AG08396 (cell line): Measurements from ENCODE around the gene SEMA6B.

Experiments used
- DNase-seq: peaks from one replicate; pipeline ENCODE4 v3.0.0; 2012; ENCODE audit warnings: low spot score, mixed read lengths

The SEMA6B gene

GRCh38 chr19:4525563-4526002 lies 33.9 kb downstream of the SEMA6B start:
- no peak for DNase-seq

DNA sequence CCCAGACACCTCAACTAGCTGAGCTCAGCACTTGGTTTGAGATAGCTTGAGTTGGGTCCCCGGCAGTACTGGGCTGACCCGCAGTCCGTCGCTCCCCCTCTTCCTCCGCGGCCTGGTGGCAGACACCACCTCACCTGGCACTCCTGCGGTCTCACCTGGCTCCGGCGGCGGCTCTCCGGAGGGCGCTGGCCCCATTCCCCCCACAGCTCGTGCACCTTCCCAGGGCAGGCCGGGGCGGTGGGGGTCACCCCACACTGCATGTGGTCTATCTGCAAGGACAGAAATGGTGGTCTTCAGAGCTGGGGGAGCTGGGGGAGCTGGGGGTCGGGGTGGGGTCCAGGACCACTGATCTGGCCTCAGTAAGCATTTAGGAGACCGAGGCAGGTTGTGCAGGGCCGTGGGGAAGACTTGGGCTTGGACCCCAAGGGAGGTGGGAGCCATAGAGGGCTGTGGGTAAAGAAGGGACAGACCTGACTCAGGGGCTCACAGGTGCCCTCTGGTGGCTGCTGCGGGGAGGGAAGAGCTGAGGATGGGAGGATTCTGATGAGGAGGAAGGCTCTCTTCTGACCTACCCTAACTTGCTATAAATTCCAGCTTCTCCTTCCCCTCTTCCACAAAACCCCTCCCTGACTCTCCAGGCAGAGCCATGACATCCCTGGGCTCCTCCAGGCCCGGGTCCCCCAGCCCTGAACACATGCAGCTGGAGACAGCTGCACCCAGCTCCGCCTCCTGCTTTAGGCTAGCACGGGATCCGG lies 34.5 kb downstream of the SEMA6B start:
- DNase-seq: peak; percentile 78

DNA sequence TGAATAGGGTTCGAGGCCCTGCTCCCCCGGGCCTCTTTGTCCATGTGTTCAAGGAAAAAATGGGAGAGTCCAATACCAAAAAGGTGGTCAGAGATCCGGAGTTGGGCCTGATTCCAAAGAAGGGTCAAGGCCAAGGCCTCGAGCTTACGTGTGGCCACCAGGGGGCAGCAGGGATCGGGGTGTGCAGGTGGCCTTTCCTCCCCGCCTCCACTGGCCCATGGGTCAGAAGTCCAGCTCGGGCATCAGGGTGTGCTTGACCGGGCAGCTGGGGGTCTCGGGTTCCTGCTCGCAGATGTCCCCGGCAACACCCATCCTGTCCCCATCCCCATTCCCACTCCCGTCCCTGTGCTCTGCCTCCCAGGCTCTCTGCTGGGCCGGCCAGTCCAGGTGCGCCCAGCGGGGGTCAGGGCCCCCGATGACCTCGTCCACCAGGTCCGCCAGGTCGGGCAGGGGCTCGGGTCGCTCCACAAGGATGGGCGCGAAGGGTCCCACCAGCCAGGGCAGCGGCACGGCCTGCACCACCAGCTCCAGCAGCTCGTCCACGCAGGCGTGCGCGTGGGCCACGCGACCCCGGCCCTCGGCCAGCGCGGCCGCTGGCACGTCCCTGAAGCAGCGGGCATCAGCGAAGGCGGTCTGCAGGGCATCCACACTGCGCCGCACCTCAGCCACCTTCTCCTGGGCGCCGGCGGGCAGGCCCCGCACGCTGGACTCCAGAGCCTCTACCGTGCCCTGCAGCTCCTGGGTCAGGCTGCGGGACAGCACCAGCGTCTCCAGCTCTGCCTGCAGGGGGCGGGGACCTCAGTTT lies 36.0 kb downstream of the SEMA6B start:
- peak; percentile 75 for DNase-seq

DNA sequence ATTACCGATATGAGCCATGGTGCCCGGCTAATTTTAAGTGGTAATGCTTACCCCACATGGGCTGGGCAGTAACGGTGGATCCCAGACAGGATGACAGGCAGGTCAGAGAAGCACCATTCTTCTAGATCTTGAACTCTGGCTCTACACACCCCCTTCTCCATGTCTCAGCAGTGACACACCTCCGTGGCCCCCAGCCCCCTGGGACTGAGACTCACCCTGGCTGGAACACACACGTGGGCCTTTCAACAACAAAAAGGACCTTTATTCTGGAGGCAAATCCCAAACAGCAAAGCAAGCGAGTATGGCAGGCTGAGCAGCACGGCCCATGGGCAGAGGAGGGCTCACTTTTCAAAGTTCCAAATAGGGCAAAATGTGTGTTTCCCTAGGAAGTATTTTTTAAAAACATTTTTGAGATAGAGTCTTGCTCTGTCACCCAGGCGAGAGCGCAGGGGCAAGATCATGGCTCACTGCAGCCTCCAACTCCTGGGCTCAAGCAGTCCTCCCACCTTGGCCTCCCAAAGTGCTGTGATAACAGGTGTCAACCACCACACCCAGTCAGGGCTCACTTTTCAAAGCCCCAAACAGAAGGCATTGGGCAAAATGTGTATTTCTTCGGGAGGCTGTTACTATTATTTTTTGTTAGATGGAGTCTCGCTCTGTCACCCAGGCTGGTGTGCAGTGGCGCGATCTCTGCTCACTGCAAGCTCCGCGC lies 37.0 kb downstream of the SEMA6B start:
- no peak for DNase-seq

DNA sequence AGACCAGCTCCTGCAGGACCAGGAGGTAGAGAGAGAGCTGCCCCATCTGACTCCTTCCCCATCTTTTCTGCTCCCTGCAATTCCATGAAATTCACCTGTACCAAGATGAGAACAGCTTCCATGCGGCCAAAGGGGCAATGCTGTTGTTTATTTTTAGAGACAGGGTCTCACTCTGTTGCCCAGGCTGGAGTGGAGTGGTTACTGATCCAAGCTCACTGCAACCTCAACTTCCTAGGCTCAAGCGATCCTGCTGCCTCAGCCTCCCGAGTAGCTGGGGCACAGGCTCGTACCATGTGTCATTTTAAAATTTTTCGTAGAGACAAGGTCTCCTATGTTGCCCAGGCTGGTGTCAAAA lies 37.6 kb downstream of the SEMA6B start:
- DNase-seq: no peak

- no peak for DNase-seq
Observed at GRCh38 chr19:4521170-4521887, 38.2 kb downstream of the SEMA6B start.

- no peak for DNase-seq
Observed at GRCh38 chr19:4519521-4520277, 39.8 kb downstream of the SEMA6B start.

DNA sequence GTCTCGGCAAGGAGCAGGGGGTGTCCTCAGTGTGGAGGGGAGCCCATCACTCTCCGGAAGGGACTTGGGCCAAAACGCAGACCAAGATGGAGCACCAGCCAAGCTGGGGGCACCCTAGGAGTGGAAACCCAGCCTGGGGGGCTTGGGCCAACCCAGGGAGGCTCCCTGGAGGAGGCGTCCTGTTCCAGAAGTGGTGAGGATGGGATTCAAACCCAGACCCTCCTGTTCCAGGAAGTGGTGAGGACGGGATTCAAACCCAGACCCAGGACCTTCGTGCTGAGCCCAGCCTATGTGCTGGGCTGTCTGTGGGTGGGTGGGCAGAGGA lies 40.4 kb downstream of the SEMA6B start:
- DNase-seq: no peak

GRCh38 chr19:4518345-4519171 lies 40.9 kb downstream of the SEMA6B start, which contains the start of gene PLIN4:
Gene PLIN4 (minus strand): TSS chr19:4518486. CDS start chr19:4518272, 214 bp downstream.
- peak; percentile 56 for DNase-seq

DNA sequence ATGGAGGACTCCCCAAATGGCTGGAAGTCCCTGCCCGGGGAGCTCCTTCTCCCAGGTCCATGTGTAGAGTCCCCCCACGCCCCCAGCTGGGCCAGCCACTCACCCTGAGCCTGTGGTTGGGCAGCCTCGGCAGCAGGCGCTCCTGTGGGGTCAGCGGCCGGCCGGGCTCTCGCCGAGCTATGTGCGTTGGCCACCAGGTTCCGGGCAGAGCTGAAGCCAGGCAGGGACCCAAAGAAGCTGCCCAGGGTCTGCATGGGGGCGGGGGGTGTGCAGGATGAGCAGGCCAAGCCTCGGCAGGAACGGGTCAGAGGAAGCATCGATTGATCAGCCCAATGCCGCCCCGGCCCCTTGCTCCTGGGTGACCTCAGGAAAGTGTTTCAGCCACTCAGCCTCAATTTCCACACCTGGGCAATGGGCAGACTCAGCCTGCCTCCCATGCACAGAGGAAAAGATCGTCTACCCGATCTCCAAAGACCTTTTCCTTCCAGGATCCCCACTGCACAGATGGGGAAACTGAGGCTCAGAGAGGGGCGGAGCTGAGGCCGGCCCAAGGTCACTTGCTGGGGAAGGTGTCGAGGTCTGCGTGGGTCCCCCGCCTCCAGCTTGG lies 41.9 kb downstream of the SEMA6B start:
- no peak for DNase-seq

- DNase-seq: no peak
Observed at GRCh38 chr19:4516939-4517300, 42.6 kb downstream of the SEMA6B start.

DNA sequence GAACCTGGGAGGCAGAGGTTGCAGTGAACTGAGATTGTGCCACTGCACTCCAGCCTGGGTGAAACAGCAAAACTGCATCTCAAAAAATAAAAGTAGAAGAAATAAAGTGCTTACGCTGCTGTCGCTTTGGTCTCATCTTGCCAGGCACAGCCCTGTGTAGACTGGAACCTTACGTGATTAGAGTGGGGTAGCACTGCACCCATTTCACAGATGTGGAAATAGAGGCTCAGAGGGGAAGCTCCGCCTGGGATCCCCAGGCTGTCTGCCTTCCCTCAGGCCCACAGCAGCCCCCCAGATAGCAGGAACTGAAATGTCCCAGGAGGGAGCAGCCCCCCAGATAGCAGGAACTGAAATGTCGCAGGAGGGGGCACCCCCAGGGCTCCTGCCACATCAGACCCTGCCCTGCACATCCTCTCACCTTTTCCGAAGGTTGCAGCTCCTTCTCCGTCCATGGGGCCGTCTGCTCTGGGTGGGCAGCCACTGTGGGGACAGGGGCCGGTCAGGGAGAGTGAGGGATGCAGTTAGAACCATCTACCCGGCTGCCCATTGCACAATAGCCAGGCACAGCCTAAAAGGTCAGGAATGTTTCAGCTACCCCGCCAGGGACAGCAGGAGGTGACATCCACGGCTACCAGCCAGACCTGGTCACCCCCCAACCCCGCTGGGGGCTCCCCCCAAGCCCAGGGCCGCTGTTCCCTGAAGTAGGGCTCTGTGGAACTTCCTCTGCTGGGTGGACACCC lies 43.1 kb downstream of the SEMA6B start:
- no peak for DNase-seq

GRCh38 chr19:4515732-4516131 lies 43.8 kb downstream of the SEMA6B start:
- DNase-seq: no peak

- DNase-seq: no peak
Observed at GRCh38 chr19:4513248-4513647, 46.2 kb downstream of the SEMA6B start.

DNA sequence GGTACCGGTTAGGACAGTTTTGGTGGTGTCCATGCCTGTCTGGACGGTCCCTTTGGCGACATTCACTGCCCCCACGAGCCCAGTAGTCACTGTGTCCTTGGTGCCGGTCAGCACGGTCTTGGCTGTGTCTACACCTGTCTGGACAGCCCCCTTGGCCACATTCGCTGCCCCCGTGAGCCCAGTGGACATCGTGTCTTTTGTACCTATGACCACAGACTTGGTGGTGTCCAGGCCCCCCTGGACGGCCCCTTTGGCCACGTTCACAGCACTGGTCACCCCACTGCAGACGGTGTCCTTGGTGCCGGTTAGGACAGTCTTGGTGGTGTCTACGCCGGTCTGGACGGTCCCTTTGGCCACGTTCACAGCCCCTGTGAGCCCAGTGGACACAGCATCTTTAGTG lies 47.4 kb downstream of the SEMA6B start:
- DNase-seq: no peak

- no peak for DNase-seq
Observed at GRCh38 chr19:4511300-4512054, 48.0 kb downstream of the SEMA6B start.

GRCh38 chr19:4510435-4511255 lies 48.8 kb downstream of the SEMA6B start:
- no peak for DNase-seq

DNA sequence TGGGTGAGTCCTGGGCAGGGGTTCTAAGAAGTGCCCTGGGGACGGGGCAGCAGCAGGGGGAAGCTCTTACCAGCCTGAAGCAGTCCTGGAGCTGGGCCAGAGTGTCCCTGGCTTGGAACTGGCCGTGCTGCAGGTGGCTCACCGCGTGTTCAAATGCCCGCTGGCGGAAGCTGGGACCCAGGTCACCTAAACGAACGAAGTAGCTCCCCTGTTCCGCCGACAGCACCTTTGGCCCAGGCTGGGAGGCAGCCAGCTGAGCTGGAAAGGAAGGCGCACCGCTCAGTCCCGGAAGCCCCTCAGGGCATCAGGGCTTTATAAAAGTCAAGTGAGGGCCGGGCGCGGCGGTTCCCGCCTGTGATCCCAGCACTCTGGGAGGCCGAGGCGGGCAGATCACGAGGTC lies 50.8 kb downstream of the SEMA6B start:
- DNase-seq: no peak
